Measurements from ENCODE around the gene GIPC3. TPM values are rescaled to one million over a fixed set of nuclear protein-coding genes. Genes with fewer than 3 reads are reported as not detected.

Gene GIPC3, protein sequence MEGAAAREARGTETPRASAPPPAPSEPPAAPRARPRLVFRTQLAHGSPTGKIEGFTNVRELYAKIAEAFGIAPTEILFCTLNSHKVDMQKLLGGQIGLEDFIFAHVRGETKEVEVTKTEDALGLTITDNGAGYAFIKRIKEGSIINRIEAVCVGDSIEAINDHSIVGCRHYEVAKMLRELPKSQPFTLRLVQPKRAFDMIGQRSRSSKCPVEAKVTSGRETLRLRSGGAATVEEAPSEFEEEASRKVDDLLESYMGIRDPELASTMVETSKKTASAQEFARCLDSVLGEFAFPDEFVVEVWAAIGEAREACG
- polyA plus RNA-seq (2012; rRNA removed): 0.20 and 0.26 TPM in 2 replicates
- 0.10 and 0.14 TPM in 2 replicates for polyA plus RNA-seq (2012; cell fraction: cytosol; rRNA removed)
- 0.54 and 0.60 TPM in 2 replicates for polyA plus RNA-seq (2012; cell fraction: nucleus; rRNA removed)

DNA sequence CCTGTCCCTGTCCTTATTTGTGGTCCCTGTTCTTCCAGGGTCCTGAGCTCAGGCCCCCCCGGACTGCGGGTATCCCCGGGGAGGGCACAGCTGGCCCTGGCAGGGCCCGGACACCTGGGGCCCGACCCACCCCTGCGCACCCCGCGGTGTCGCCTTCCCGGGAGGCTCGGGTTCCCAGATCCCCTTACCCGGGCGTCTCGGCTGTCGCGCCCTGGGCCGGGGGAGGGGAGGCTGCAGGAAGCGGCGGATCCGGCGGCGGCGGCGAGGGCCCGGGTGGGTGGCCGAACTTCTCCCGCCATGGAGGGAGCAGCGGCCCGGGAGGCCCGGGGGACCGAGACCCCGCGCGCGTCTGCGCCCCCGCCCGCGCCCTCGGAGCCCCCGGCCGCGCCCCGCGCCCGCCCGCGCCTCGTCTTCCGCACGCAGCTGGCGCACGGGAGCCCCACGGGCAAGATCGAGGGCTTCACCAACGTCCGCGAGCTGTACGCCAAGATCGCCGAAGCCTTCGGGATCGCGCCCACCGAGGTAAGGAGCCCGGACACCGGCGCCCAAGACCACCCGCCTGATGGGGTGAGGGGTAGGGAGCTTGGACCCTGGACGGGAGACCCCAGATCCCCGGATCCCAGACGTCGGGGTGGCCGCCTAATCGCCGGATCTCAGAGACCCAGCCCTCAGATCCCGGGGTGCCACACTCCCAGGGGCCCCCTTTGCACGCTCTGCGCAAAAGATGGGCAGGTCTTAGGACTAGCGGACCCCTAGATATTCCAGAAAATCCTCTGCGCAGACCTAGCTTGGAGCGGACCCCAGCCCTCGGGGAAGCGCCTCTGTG, at the start of gene GIPC3:
GIPC3 (plus strand) TSS at position 178 of the 826 bp plus-strand sequence; CDS start at position 298, 120 bp downstream.
- Histone ChIP-seq H3K27ac (ENCODE audit: low read depth in 2 of 2, low read length in 1 of 2) (no peak within 1 kb of the TSS), H3K9ac (no peak within 1 kb of the TSS), H3K9me3 (no peaks in the 10 kb centered on the region), H3K79me2 (ENCODE audit: insufficient read depth) (no peaks in the 10 kb centered on the region), H3F3A (replicated peaks; ENCODE audit: insufficient read depth) (peaks cover 9% of the 10 kb centered on the region), H3K4me1 (ENCODE audit: control insufficient read depth in 1 of 2, insufficient read depth in 2 of 2, low read depth in 1 of 2, low read length in 1 of 2) (peaks cover 4 to 7% of the 10 kb centered on the region in 2 experiments; a peak in 2 of 4 replicates), H3K36me3 (replicated peaks in 1 of 2; ENCODE audit: control insufficient read depth in 1 of 2, insufficient read depth in 2 of 2, low read length in 1 of 2) (no peaks in the 10 kb centered on the region), H2AFZ (ENCODE audit: low read depth) (peak within 1 kb of the TSS; percentile 65; the same call in 1 of the 2 replicates), H4K20me1 (ENCODE audit: insufficient read depth) (no peaks in the 10 kb centered on the region), H3K4me3 (ENCODE audit: low read depth in 2 of 2, low read length in 1 of 2) (peak within 1 kb of the TSS in 1 of 2 experiments; percentile 26; a peak in 3 of 4 replicates), H3K9me2 (no peaks in the 10 kb centered on the region), H3K4me2 (0 out of 2 replicates have a peak within 1 kb of the TSS, but pooled peaks have one; percentile 60), H3K27me3 (ENCODE audit: insufficient read depth) (no peaks in the 10 kb centered on the region)
- DNase-seq: peak; percentile 73
- TF ChIP-seq EZH2phosphoT487 (IDR thresholded peaks at IDR 0.05; ENCODE audit: borderline replicate concordance, low read depth) (no peak), MXI1 (IDR thresholded peaks at IDR 0.05; ENCODE audit: low read depth, low read length) (no peak), IRF3 (IDR thresholded peaks at IDR 0.05; ENCODE audit: low read depth, low read length) (no peak), POLR2AphosphoS5 (IDR thresholded peaks at IDR 0.05; ENCODE audit: low read depth, low read length) (no peak), ELF1 (IDR thresholded peaks at IDR 0.05) (no peak), RFX5 (IDR thresholded peaks at IDR 0.05; ENCODE audit: low read length) (no peak), TCF12 (IDR thresholded peaks at IDR 0.05) (no peak), USF2 (IDR thresholded peaks at IDR 0.05; ENCODE audit: borderline replicate concordance, low read depth, low read length) (no peak), NFIC (IDR thresholded peaks at IDR 0.05; ENCODE audit: borderline replicate concordance) (no peak), RXRA (IDR thresholded peaks at IDR 0.05; ENCODE audit: borderline replicate concordance, low read depth) (no peak), GABPA (IDR thresholded peaks at IDR 0.05; ENCODE audit: low read depth) (no peak), CTCF (IDR thresholded peaks at IDR 0.05) (no peak), FOXJ3 (CRISPR knock-in tag; IDR thresholded peaks at IDR 0.05) (no peak), TEAD4 (IDR thresholded peaks at IDR 0.05; ENCODE audit: borderline replicate concordance, insufficient read depth) (no peak)
- CTCF ChIA-PET: interaction anchor here (0.6 to 3.5 kb wide), 28 partner anchors 10 to 359 kb away, joined by 3 to 49 read pairs (median 5); partner anchors contain the start of gene HMG20B
- 3% methylated on average over 31 of the region's 84 CpGs for WGBS (ENCODE audit: low lambda C conversion rate)
- POLR2A ChIA-PET: no interaction called here

Data from SK-N-SH (cell line).